HepG2 (cell line): ENCODE measurements around the gene SPRTN. TPM values are rescaled to one million over a fixed set of nuclear protein-coding genes. Genes with fewer than 3 reads are reported as not detected.

Source experiments
- ARID5B ChIP-seq: IDR thresholded peaks from 2 replicates; pipeline ENCODE4 v1.4.0; 2020; ENCODE audit warnings: mild to moderate bottlenecking, missing genetic modification reagents
- DMAP1 ChIP-seq: IDR thresholded peaks from 2 replicates; pipeline ENCODE4 v1.6.1; 2016
- IKZF5 ChIP-seq: IDR thresholded peaks from 2 replicates; pipeline ENCODE4 v1.6.1; 2018; ENCODE audit warnings: missing genetic modification reagents, mild to moderate bottlenecking, missing compliant biosample characterization
- KDM5A ChIP-seq: fragments of 200-600 bp; sonication (generic); IDR thresholded peaks from 2 replicates; pipeline ENCODE4 v1.7.0; 2018; ENCODE audit warnings: antibody characterized with exemption, mild to moderate bottlenecking, low read length, borderline replicate concordance
- MTERF4 ChIP-seq: sonication (generic); formaldehyde crosslinking; IDR thresholded peaks from 2 replicates; pipeline ENCODE4 v1.8.0; 2023; ENCODE audit warnings: mild to moderate bottlenecking, missing genetic modification reagents
- PLSCR1 ChIP-seq: sonication (generic); formaldehyde crosslinking; IDR thresholded peaks from 2 replicates; pipeline ENCODE4 v1.5.0; 2020; ENCODE audit warnings: missing genetic modification reagents, mild to moderate bottlenecking, borderline replicate concordance
- POGZ ChIP-seq: sonication (generic); formaldehyde crosslinking; IDR thresholded peaks from 2 replicates; pipeline ENCODE4 v1.4.0; 2020; ENCODE audit warnings: mild to moderate bottlenecking, missing genetic modification reagents
- POLR2AphosphoS5 ChIP-seq: IDR thresholded peaks from 2 replicates; pipeline ENCODE4 v1.6.1; 2012; ENCODE audit warnings: low read depth, low read length
- SMAD9 ChIP-seq: sonication (generic); formaldehyde crosslinking; IDR thresholded peaks from 2 replicates; pipeline ENCODE4 v1.5.1; 2020; ENCODE audit warnings: mild to moderate bottlenecking, missing genetic modification reagents
- SOX13 ChIP-seq, 3 experiments: fragments of 450-650 bp in 1 of 3; sonication (generic) in 1 of 3; formaldehyde crosslinking in 1 of 3; IDR thresholded peaks in 2 of 3; conservative IDR thresholded peaks in 1 of 3; 2 replicates each; pipeline versions ENCODE4 v1.5.0 to v1.6.1; 2016 to 2020; ENCODE audit warnings: antibody characterized with exemption in 1 of 3, mild to moderate bottlenecking in 1 of 3, missing compliant biosample characterization in 1 of 3, missing genetic modification reagents in 1 of 3, moderate library complexity in 1 of 3
- SP2 ChIP-seq: sonication (generic); formaldehyde crosslinking; IDR thresholded peaks from 2 replicates; pipeline ENCODE4 v1.5.1; 2020; ENCODE audit warnings: mild to moderate bottlenecking, missing genetic modification reagents
- THAP7 ChIP-seq: sonication (generic); formaldehyde crosslinking; IDR thresholded peaks from 2 replicates; pipeline ENCODE4 v1.8.1; 2023; ENCODE audit warnings: mild to moderate bottlenecking, missing genetic modification reagents
- ZFP41 ChIP-seq: sonication (generic); formaldehyde crosslinking; IDR thresholded peaks from 2 replicates; pipeline ENCODE4 v1.4.0; 2020; ENCODE audit warnings: mild to moderate bottlenecking, missing genetic modification reagents, borderline replicate concordance
- ZNF572 ChIP-seq: sonication (generic); formaldehyde crosslinking; IDR thresholded peaks from 2 replicates; pipeline ENCODE4 v1.5.1; 2020; ENCODE audit warnings: mild to moderate bottlenecking, missing genetic modification reagents
- ZNF678 ChIP-seq: sonication (generic); formaldehyde crosslinking; IDR thresholded peaks from 2 replicates; pipeline ENCODE4 v1.4.0; 2020; ENCODE audit warnings: mild to moderate bottlenecking, missing genetic modification reagents
- ZNF768 ChIP-seq: sonication (generic); formaldehyde crosslinking; IDR thresholded peaks from 2 replicates; pipeline ENCODE4 v1.4.0; 2020; ENCODE audit warnings: missing genetic modification reagents
- ZSCAN20 ChIP-seq: sonication (generic); formaldehyde crosslinking; IDR thresholded peaks from 2 replicates; pipeline ENCODE4 v1.4.0; 2020; ENCODE audit warnings: missing genetic modification reagents, mild to moderate bottlenecking, borderline replicate concordance
- ZSCAN5A ChIP-seq: sonication (generic); formaldehyde crosslinking; IDR thresholded peaks from 2 replicates; pipeline ENCODE4 v1.8.0; 2022; ENCODE audit warnings: mild to moderate bottlenecking, missing genetic modification reagents, borderline replicate concordance
- polyA plus RNA-seq, 8 experiments: library from polyadenylated mRNA; depleted of rRNA in 3 of 8; stranded (reverse) in 7 of 8; unstranded in 1 of 8; fragments of >200 nt; fragmentation: Illumina TruSeq in 4 of 8; extraction: Trizol in 4 of 8; gene quantifications; 2 replicates each; pipeline versions ENCODE4 v1.2.1 to v1.2.3, GENCODE V29; 2011 to 2016; ENCODE audit warnings: low read depth in 4 of 8, missing spikeins in 1 of 8, mixed read lengths in 1 of 8; ENCODE audit not compliant: insufficient read depth in 1 of 8
- total RNA-seq, 5 experiments: library from RNA; depleted of rRNA; stranded (reverse); fragments of >200 nt; fragmentation: Illumina TruSeq; extraction: Trizol; gene quantifications; 2 replicates each; pipeline ENCODE4 v1.2.3, GENCODE V29; 2016; ENCODE audit warnings: low read depth in 1 of 5

SPRTN gene
- total and polyA plus RNA-seq, 2 of the 13 experiments (the other 11 are each of a cell fraction or from before 2014, with no cell fraction given) = 4.2 to 15.2 TPM

GRCh38 chr1:231337472-231338269, 422 bp upstream of the SPRTN start, which contains the start of gene EXOC8 (continued):
- 0 out of 2 replicates have a peak, but pooled peaks have one; percentile 16 for TF ChIP-seq SP2
- 0 out of 2 replicates have a peak, but pooled peaks have one; percentile 33 for TF ChIP-seq ZNF678 (CRISPR knock-in tag)
- TF ChIP-seq ARID5B = peak; percentile 21; the same call in 1 of the 2 replicates
- TF ChIP-seq ZFP41 (CRISPR knock-in tag) = 0 out of 2 replicates have a peak, but pooled peaks have one; percentile 15
- TF ChIP-seq IKZF5 = peak; percentile 45; the same call in 1 of the 2 replicates
- TF ChIP-seq MTERF4 (CRISPR knock-in tag) = 0 out of 2 replicates have a peak, but pooled peaks have one; percentile 1
- TF ChIP-seq PLSCR1 (CRISPR knock-in tag) = no peak
- peak; percentile 92; the same call in 1 of the 2 replicates for TF ChIP-seq ZSCAN5A (CRISPR knock-in tag)
- peak; percentile 84 for TF ChIP-seq POGZ (CRISPR knock-in tag)
- TF ChIP-seq POLR2AphosphoS5 = peak; percentile 80
- no peak for TF ChIP-seq THAP7 (CRISPR knock-in tag)
- 0 out of 2 replicates have a peak, but pooled peaks have one; percentile 23 for TF ChIP-seq ZNF768 (CRISPR knock-in tag)
- peak; percentile 74 for TF ChIP-seq DMAP1 (CRISPR knock-in tag)
- 0 out of 2 replicates have a peak, but pooled peaks have one; percentile 52 for TF ChIP-seq ZNF572 (CRISPR knock-in tag)
- no peak for TF ChIP-seq ZSCAN20 (CRISPR knock-in tag)
- peak; percentile 86 for TF ChIP-seq KDM5A
- no peak for TF ChIP-seq SMAD9 (CRISPR knock-in tag)
- TF ChIP-seq SOX13 (IDR thresholded peaks at IDR 0.05) = no peak
- TF ChIP-seq SOX13 (CRISPR knock-in tag; conservative IDR thresholded peaks at IDR 0.05 in 1 of 2, IDR thresholded peaks at IDR 0.05 in 1 of 2) = 0 out of 4 replicates have a peak, but pooled peaks of 1 of the 2 experiments have one; percentile 5
